CD4-positive, alpha-beta T cell (primary cell): ENCODE data around the gene IFFO2. TPM values are rescaled to one million over a fixed set of nuclear protein-coding genes. Genes with fewer than 3 reads are reported as not detected.

Experiments used
- ATAC-seq: fragments of 200-7000 bp; cut with Tn5 transposase; one replicate; pipeline ENCODE4 v1.10.0; 2022; ENCODE audit warnings: mild to moderate bottlenecking; ENCODE audit not compliant: poor library complexity
- CTCF ChIA-PET: fragments of 350-600 bp; sonication (Branson Sonifier 250); formaldehyde crosslinking; loops from one replicate; lab custom pipeline; 2021; ENCODE audit warnings: antibody characterized with exemption, inconsistent platforms; lab: Charles Lee
- POLR2A ChIA-PET: fragments of 350-600 bp; sonication (Branson Sonifier 250); formaldehyde crosslinking; loops from one replicate; lab custom pipeline; 2021; ENCODE audit warnings: antibody characterized with exemption, inconsistent platforms; lab: Charles Lee
- DNase-seq, 14 experiments: peaks; one replicate each; pipeline ENCODE4 v3.0.0-alpha.2; 2013 to 2020; ENCODE audit warnings: mixed read lengths in 2 of 14
- H3K27ac ChIP-seq, 2 donors: one replicate each; pipeline versions ENCODE4 v1.5.1 to v1.7.0; 2013; ENCODE audit warnings: low read length in 2 of 2, low read depth in 1 of 2, mild to moderate bottlenecking in 1 of 2
- H3K27me3 ChIP-seq, 2 experiments: 1 replicate in 1 of 2; 2 replicates in 1 of 2; pipeline versions ENCODE4 v1.6.1 to v1.7.0; 2013; ENCODE audit warnings: low read length in 2 of 2, control low read depth in 1 of 2, mild to moderate bottlenecking in 1 of 2, moderate library complexity in 1 of 2; ENCODE audit not compliant: insufficient read depth in 2 of 2, control insufficient read depth in 1 of 2
- H3K36me3 ChIP-seq: one replicate; pipeline ENCODE4 v1.6.1; 2013; ENCODE audit warnings: low read length, control low read depth; ENCODE audit not compliant: insufficient read depth
- H3K4me1 ChIP-seq: one replicate; pipeline ENCODE4 v1.6.1; 2013; ENCODE audit warnings: low read length, control low read depth; ENCODE audit not compliant: insufficient read depth
- H3K4me3 ChIP-seq: one replicate; pipeline ENCODE4 v1.5.1; 2013; ENCODE audit warnings: mild to moderate bottlenecking, low read length, moderate library complexity
- H3K9me3 ChIP-seq, 2 experiments: 1 replicate in 1 of 2; 2 replicates in 1 of 2; pipeline versions ENCODE4 v1.6.1 to v1.7.0; 2013; ENCODE audit warnings: low read length in 2 of 2, mild to moderate bottlenecking in 2 of 2, control low read depth in 1 of 2, moderate library complexity in 1 of 2; ENCODE audit not compliant: control insufficient read depth in 1 of 2, insufficient read depth in 1 of 2
- H3K27ac Mint-ChIP-seq: one replicate; pipeline ENCODE4 v1.8.0; 2020; ENCODE audit warnings: mixed read lengths
- H3K27me3 Mint-ChIP-seq: one replicate; pipeline ENCODE4 v1.8.0; 2021; ENCODE audit warnings: mixed read lengths
- H3K36me3 Mint-ChIP-seq: one replicate; pipeline ENCODE4 v1.8.0; 2021; ENCODE audit warnings: low read depth, mixed read lengths
- H3K4me1 Mint-ChIP-seq: one replicate; pipeline ENCODE4 v1.8.0; 2021; ENCODE audit warnings: low read depth, mixed read lengths
- H3K4me3 Mint-ChIP-seq: one replicate; pipeline ENCODE4 v1.8.0; 2020; ENCODE audit warnings: mild to moderate bottlenecking, mixed read lengths
- H3K9me3 Mint-ChIP-seq: one replicate; pipeline ENCODE4 v1.8.0; 2020; ENCODE audit warnings: mixed read lengths
- CTCF ChIP-seq: fragments of 200-600 bp; IDR thresholded peaks from one replicate; pipeline ENCODE4 v1.8.0; 2022; ENCODE audit warnings: antibody characterized with exemption, mild to moderate bottlenecking
- intact Hi-C, 2 experiments: fragments of 100-400 bp; cut with DNase I in 1 of 2; cut with micrococcal nuclease in 1 of 2; formaldehyde crosslinking; loops; one replicate each; pipeline versions ENCODE4 v1.15.1 to v1.9.0; 2023 to 2025; cut with DNase I, micrococcal nuclease
- total RNA-seq, 174 experiments: library from RNA in 2 of 174; stranded (reverse) in 2 of 174; gene quantifications; one replicate each; pipeline ENCODE4 v1.2.3 and lab custom pipeline; 2021 to 2026

IFFO2 gene
- total RNA-seq, 2 experiments from 2014 or later: 106 to 112 TPM

DNA sequence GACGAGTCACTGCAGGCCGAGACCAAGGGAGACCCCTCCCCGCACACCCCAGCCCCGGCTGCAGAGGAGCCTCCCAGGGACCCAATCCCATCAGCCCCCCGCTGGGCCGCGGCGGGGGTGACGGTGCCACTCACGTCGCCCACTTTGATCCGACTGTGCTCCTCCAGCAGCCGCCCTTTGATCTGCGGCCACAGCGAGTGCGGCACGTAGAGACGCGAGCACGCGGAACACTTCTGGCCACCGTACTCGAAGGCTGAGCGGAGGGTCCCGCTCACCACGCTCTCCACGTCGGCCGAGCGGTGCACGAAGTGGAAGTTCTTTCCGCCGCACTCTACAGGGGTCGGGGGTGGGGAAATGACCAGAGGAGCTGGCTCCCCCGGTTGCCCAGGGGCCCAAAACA lies 79.2 kb downstream of the IFFO2 start:
- no peaks in the 10 kb centered on the region for H3K4me1 Mint-ChIP-seq
- Histone ChIP-seq H3K4me3 (no peak overlapping the region), H3K27ac (no peak overlapping the region), H3K9me3 (no peaks in the 10 kb centered on the region), H3K4me1 (no peaks in the 10 kb centered on the region), H3K36me3 (no peaks in the 10 kb centered on the region), H3K27me3 (no peaks in the 10 kb centered on the region)
- no peaks in the 10 kb centered on the region for H3K36me3 Mint-ChIP-seq
- no peak for DNase-seq
- ChIA-PET CTCF (no interaction called here), POLR2A (no interaction called here)
- intact Hi-C loops: no loop called here
- H3K27ac Mint-ChIP-seq: no peak overlapping the region
- H3K27me3 Mint-ChIP-seq: no peaks in the 10 kb centered on the region
- no peaks in the 10 kb centered on the region for H3K9me3 Mint-ChIP-seq
- no peak for ATAC-seq
- no peak overlapping the region for H3K4me3 Mint-ChIP-seq
- TF ChIP-seq CTCF: no peak

DNA sequence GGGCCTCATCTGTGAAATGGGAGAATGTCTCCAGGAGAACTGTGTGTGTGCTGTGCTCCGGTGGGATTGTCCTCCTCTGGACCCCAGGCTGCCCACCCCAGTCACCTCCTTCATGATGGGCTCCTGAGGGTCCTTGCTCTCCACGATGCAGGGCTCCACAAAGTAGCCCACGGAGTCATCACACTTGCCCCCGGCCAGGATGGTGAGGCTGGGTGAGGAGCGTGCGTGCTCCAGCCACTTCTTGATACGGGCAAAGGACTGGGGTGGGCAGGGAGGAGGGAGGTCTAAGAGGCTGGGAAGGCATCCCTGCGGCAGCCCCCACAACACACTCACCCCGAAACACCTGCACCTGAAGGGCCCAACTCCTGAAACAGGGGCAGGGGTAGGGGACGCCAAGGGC lies 80.3 kb downstream of the IFFO2 start:
- no peaks in the 10 kb centered on the region for H3K36me3 ChIP-seq
- ChIA-PET CTCF (interaction anchor here (1.2 to 1.3 kb wide), 2 partner anchors 8 to 27 kb away, joined by 3 to 6 read pairs; partner anchors contain the start of gene ALDH4A1), POLR2A (no interaction called here)
- Mint-ChIP-seq H3K4me3 (no peak overlapping the region), H3K36me3 (no peaks in the 10 kb centered on the region), H3K27me3 (no peaks in the 10 kb centered on the region), H3K27ac (no peak overlapping the region), H3K4me1 (no peaks in the 10 kb centered on the region), H3K9me3 (no peaks in the 10 kb centered on the region)
- no peak overlapping the region for H3K27ac ChIP-seq
- ATAC-seq: no peak
- no peaks in the 10 kb centered on the region for H3K9me3 ChIP-seq
- intact Hi-C loops: no loop called here
- no peak overlapping the region for H3K4me3 ChIP-seq
- H3K27me3 ChIP-seq: no peaks in the 10 kb centered on the region
- DNase-seq: no peak
- no peak for TF ChIP-seq CTCF
- H3K4me1 ChIP-seq: no peaks in the 10 kb centered on the region

- intact Hi-C loops: loop anchor here in 1 of 2 experiments (1.0 kb wide), 1 partner anchor 278 kb away; no protein-coding TSS in a partner anchor
- CTCF ChIA-PET: interaction anchor here (0.6 to 1.3 kb wide), 5 partner anchors 9 to 654 kb away, joined by 3 to 6 read pairs (median 3); partner anchors contain the start of gene ALDH4A1
These were observed 80.7 kb downstream of the IFFO2 start for GRCh38 chr1:18875796-18876128.

More at GRCh38 chr1:18875796-18876128, 80.7 kb downstream of the IFFO2 start:
- H3K4me3 Mint-ChIP-seq: no peak overlapping the region
- Histone ChIP-seq H3K27ac (no peak overlapping the region), H3K4me1 (no peaks in the 10 kb centered on the region), H3K36me3 (no peaks in the 10 kb centered on the region), H3K4me3 (no peak overlapping the region), H3K9me3 (no peaks in the 10 kb centered on the region), H3K27me3 (no peaks in the 10 kb centered on the region)
- no peak for TF ChIP-seq CTCF
- no peak overlapping the region for H3K27ac Mint-ChIP-seq
- H3K36me3 Mint-ChIP-seq: no peaks in the 10 kb centered on the region
- no peaks in the 10 kb centered on the region for H3K27me3 Mint-ChIP-seq
- H3K9me3 Mint-ChIP-seq: no peaks in the 10 kb centered on the region
- ATAC-seq (no peak), DNase-seq (no peak)
- H3K4me1 Mint-ChIP-seq: no peaks in the 10 kb centered on the region
- POLR2A ChIA-PET: interaction anchor here (1.0 kb wide), 1 partner anchor 278 kb away, joined by 3 read pairs; no protein-coding TSS in a partner anchor
